Middle frontal gyrus (tissue), 1 donor: ENCODE results near the gene CDK7.
A peak's percentile ranks its signal among the peaks of the same experiment; 100 is the strongest.
"Not testable (repeated sequence)": the region's sequence is repeated elsewhere in the genome, so short reads cannot be mapped to it uniquely, and the experiment has no call there.

Experiments used
- DNase-seq: peaks from one replicate; pipeline ENCODE4 v3.0.0-alpha.2; 2015; ENCODE audit warnings: low spot score; ENCODE audit errors: extremely low spot score

Gene CDK7

GRCh38 chr5:69234457-69235268, at the start of gene CDK7:
CDK7 (plus strand) TSS chr5:69234886; CDS start chr5:69234976, 90 bp downstream.
- DNase-seq, result peak; percentile 92

DNA sequence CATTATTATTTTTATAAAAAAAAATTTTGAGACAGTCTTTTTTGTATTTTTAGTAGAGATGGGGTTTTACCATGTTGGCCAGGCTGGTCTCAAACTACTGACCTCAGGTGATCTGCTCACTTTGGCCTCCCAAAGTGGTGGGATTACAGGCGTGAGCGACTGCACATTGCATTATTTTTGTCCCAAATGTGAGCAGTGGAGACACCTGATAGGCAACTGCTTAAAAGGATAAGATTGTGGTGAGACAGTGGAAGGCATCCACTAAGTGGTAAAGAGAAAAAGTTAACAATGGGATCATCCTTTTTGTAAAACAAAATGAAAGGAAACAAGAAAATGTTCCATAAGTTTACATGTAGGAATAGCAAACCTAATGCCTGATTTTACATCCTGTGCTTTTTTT, 47.3 kb upstream of the CDK7 start:
- DNase-seq, result no peak

- DNase-seq, result no peak
Measured at GRCh38 chr5:69188811-69189161, 45.9 kb upstream of the CDK7 start.

- peak; percentile 75 for DNase-seq
Measured at GRCh38 chr5:69189162-69190086, 45.3 kb upstream of the CDK7 start, which contains the start of gene CENPH. CENPH (plus strand) TSS chr5:69189583; CDS start chr5:69189635, 52 bp downstream.

- no peak for DNase-seq
Measured at GRCh38 chr5:69202497-69202896, 32.2 kb upstream of the CDK7 start.

DNA sequence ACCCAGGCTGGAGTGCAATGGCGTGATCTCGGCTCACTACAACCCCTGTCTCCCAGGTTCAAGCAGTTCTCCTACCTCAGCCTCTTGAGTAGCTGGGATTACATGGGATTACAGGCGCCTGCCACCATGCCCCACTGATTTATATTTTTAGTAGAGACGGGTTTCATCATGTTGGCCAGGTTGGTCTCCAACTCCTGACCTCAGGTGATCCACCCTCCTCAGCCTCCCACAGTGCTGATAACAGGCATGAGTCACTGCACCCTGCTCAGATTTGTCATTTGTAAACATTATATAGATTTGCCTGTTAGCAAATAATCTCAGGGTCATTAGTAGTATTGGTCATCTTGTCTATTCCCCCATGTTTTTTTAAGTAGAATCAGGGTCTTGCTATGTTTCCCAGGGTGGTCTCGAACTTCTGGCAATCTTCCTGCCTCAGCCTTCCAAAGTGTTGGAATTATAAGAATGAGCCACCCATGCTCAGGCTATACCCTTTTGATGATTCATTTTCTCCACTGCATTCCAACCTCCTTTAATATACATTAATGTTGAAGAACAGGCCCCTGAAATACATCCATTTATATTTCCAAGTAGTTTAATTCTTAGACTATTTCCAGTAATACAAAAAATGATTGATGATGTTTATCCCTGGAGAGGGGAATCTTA, 28.0 kb upstream of the CDK7 start:
- no peak for DNase-seq

- no peak for DNase-seq
Measured at GRCh38 chr5:69209602-69210001, 25.1 kb upstream of the CDK7 start.

DNA sequence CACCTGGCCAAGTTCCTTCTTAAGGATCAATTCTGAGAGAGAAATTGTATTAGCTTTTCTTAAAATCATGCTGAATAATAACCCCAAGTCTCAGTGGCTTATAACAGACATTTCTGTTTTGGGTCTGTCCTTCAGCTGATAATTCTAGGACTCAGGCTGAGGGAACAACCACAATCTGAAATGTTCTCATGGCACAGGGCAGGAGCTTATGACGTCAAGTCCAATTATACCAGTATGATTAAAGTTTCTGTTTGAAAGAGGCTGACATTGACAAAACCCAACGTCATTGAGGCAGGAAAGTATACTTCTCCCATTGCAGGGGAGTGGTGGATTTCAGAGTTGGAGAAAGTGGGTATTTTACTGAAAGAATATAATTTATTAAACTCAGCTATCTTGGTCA, 23.5 kb upstream of the CDK7 start:
- DNase-seq, result no peak

DNA sequence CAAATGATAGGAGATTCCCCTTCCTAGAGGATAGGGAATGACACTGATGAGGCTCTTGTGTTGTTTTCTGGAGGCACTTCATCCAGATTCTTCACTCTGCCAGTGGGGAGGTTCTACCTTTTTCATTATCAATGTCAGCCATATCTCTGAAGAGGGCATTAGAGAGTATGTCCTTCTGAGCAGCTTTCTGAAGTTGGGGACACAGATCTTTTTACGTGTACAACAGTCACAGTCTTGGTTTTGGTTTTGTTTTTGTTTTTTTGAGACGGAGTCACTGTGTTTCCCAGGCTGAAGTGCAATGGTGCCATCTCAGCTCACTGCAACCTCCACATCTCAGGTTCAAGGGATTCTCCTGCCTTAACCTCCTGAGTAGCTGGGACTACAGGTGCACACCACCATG, 22.7 kb upstream of the CDK7 start:
- DNase-seq, result no peak

- no peak for DNase-seq
Measured at GRCh38 chr5:69213513-69214215, 21.0 kb upstream of the CDK7 start.

GRCh38 chr5:69217151-69217511, 17.6 kb upstream of the CDK7 start:
- no peak for DNase-seq

- peak; percentile 89 for DNase-seq
Measured at GRCh38 chr5:69217548-69218526, 16.8 kb upstream of the CDK7 start.

DNA sequence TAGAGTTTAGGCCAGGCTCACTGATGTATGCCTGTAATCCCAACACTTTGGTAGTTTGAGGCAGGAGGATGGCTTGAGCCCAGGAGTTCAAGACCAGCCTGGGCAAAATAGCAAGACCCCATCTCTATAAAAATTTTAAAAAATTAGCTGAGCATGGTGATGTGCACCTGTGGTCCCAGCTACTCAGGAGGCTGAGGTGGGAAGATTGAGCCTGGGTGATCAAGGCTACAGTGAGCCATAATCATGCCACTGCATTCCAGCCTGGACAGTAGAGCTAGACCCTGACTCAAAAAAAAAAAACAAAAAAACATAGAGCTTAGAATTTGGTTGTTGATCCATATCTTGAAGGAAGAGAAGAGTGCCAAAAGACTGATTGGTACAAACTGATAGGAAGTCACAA, 14.7 kb upstream of the CDK7 start:
- DNase-seq, result no peak

DNA sequence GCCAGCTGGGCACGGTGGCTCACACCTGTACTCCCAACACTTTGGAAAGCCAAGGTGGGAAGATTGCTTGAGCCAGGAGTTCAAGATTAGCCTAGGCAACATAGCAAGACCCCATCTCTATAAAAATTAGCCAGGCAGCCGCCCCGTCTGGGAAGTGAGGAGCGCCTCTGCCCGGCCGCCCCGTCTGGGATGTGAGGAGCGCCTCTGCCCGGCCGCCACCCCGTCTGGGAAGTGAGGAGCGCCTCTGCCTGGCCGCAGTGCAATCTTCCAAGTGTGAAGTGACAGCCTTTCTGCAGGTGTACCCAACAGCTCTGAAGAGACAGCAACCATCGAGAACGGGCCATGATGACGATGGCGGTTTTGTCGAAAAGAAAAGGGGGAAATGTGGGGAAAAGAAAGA, 14.3 kb upstream of the CDK7 start:
- DNase-seq, result not testable (repeated sequence)

- not testable (repeated sequence) for DNase-seq
Measured at GRCh38 chr5:69220833-69221232, 13.9 kb upstream of the CDK7 start.

DNA sequence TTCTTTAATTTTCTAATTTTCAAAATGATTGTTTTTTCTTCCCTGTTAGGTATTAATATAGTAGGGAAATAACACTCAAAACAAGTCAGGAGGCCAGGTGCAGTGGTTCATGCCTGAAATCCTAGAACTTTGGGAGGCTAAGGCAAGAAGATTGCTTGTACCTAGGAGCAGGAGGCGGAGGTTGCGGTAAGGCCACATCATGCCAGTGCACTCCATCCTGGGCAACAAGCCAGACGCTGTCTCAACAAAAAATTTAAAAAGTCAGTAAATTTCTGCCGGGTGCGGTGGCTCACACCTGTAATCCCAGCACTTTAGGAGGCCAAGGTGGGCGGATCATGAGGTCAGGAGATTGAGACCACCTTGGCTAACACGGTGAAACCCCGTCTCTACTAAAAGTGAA, 10.2 kb upstream of the CDK7 start:
- no peak for DNase-seq

DNA sequence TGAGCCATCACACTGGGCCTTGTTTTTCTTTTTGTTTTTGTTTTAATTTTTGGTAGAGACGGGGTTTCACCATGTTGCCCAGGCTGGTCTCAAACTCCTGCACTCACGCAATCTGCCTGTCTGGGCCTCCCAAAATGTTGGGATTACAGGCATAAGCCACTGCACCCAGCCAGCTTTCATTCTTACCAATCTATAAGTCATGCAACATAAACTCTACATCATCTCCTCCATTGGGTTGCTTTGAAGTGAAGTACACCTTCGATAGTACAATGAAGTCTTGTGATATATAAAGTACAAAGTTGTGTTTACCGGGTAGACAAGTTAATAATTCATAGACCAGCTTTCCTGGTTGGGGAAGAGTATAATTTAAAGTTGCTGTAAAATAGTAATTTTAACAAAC, 8.8 kb upstream of the CDK7 start:
- DNase-seq, result no peak

DNA sequence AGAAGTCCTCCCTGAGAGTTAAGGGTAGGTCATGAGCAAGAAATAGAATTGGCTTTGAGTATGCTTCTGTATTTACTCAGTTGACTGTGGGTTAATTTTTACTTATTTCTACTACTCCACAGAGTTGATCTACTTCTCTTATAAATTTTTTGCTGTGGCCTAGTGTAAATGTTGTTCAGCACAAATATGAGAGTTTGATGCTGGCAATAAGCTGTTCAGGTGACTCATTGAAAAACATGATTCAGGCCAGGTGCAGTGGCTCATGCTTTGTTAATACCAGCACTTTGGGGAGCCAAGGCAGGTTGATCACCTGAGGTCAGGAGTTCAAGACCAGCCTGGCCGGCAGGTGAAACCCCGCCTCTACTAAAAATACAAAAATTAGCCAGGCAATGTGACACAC, 4.5 kb upstream of the CDK7 start:
- no peak for DNase-seq

- no peak for DNase-seq
Measured at GRCh38 chr5:69231281-69231680, 3.4 kb upstream of the CDK7 start.

DNA sequence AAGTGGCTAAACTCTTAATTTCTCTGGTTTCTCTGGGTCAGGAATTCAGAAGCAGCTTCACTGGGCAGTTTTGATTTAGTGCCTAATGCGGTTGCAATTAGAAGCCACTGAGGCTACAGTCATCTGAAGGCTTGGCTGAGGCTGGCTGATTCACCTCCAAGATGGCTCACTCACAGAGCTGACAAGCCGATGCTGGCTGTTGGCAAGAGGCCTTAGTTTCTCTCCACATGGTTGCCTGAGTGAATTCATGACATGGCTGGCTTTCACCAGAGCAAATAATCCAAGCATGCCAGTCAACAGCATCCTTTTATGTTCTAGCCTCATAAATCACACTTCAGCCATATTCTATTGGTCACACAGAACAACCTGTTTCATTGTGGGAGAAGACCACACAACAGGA, 2.8 kb upstream of the CDK7 start:
- DNase-seq, result no peak
